CD4-positive, alpha-beta T cell treated with Interleukin-17A for 1 hour (primary cell): ENCODE data around the gene MT3.
"Not testable (repeated sequence)": the region's sequence is repeated elsewhere in the genome, so short reads cannot be mapped to it uniquely, and the experiment has no call there.

ENCODE experiments used
- DNase-seq: peaks from one replicate; pipeline ENCODE4 v3.0.0-alpha.2; 2020

The MT3 gene

DNA sequence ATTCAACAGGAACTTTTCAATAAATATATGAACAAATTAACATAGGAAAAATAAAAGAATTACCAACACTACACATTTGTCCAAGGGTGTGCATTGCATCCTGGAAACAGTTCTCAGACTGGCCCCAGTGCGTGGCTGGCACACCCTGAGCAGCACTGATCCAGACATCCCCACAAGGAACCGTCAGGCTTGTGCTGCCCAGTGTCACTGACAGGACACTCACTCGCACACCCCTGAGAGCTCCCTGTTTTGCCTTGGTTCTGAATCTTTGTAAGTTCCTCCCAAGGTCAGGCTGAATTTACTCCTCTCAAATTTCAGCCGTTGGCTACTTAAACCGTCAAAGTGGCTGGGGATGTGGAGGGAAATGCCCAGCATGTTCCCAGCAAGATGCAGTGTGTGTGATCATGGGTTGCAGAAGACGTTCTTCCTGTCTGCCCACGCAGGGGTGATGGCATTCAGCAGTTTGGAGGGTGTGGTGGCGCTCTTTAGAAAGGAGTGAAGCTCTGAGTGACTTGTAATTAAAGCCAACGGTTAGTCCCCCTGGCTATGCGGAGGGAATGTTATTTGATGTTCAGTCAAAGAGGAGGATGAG, 20.8 kb downstream of the MT3 start:
- DNase-seq, result peak; percentile 69

DNA sequence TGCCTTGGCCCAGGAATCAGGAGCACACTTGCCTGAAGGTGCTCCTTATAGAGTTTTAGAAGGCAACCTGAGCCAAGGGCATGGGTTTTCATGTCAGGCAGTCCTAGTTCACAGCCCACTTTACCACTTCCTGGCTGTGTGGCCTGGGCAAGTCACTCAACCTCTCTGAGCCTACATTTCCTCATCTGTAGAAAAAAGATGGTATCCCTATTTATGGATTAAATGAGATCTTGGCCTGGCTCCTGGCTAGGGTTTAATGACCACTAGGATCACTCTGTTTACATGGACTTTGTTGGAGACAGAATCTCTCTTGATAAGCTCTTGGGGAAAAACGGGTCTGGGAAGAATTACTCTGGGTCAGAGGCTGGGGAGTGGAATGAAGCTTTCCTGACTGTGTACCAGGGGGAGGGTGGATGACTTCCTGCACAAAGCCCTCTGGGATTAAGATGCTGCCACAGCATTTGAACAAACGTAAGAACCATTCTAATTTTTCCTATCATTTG, 21.3 kb downstream of the MT3 start:
- no peak for DNase-seq

DNA sequence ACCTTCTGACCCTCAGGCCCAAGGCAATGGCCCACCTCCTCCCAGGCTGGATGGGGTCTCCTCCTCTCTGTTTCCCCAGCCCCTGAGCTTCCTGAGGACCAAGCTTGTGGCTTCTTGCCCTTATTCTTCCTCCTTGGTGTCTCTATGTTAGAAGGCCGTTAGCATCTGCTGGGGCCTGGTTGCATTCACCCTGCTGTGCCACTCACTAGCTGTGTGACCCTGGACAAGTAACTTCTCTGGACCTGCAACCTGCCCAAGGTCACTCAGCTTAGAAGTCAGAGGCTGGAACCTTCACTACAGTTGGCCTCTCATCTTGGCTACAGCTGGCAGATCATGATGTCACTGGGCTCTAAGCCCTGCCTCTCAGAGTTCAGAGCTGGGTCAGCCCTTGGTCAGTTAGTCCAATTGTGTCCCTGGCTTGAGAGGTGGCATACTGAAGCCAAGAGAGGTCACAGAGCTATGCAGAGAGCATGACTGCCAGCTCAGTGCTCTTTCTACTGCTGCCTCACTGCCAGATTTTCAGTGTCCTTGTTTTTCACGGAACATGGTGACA, 22.0 kb downstream of the MT3 start:
- DNase-seq, result no peak

GRCh38 chr16:56613706-56614105, 24.4 kb downstream of the MT3 start:
- DNase-seq, result no peak

DNA sequence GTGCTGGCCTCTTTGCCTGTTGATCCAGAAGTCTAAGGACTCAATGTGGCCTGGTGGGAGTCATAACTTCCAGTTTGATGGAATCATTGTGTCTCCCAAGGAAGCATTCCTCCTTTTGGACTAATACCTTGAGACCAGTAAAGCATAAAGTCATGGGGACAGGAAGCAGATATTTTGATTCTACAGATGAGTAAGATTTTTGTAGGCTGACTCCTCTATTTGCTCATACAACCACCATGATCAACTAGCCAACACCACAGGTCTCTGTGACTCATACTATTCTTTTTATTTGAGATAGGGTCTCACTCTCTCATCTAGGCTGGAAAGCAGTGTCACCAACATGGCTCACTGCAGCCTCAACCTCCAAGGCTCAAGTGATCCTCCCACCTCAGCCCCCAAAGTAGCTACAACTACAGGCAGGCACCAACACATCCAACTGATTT, 25.2 kb downstream of the MT3 start:
- DNase-seq, result no peak

DNA sequence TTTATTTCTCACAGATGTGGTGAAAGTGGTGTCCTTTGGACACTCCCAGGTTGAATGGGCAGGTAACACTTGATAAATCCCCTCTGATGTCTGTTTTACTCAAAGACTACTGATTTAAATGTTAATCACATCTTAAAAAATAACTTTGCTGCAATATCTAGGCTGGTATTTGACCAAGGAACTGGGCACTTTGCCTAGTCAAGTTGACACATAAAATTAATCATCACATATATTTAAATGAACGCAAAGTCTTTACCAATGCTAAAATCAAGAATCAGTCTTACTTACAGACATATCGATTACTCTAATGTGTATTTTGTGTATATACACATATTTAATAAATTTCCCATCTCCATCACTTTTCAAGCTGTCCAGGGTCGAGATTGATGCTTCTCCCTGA, 26.0 kb downstream of the MT3 start:
- no peak for DNase-seq

- DNase-seq, result no peak
These were observed 27.4 kb downstream of the MT3 start for GRCh38 chr16:56616608-56617211.

DNA sequence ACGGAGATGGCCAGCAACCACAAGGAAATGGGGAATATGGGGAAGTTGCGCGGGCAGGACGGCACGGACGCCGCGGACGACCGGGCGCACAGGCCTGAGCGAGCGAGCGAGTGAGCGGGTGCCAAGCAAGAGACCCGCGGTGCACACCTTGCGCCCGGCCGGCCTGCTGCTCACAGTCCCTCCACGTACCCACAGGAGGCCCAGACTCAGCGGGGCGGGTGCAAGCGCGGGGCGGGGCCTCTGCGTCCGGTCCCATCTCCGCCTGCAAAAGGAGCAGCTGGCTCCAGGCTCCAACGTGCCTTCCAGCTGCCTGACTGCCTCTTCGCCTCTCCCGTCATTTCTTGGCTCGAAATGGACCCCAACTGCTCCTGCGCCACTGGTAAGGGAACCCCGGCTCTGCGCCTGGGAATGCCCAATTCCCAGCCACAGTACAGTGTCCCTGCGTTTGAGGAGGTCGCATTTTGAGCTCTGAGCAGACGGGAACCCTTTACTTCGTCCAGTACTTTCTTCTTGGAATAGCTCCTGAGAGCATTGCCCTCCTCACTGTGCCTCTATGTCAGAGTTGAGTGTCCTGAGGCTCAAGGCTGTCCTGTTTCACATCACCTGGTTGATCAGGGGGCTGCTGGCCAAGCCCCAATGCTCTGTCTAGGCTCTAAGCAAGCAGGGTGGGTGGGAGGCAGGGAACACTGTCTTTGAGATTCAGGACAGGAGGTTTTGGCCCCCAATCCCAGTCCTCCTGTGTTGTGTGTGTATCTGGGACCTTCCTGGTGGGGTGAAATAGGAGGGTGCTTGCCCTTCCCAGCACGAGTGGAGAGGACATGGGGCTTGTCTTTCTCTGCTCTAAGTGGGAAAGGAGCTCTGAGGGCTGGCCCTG, 28.1 kb downstream of the MT3 start:
- DNase-seq, result peak; percentile 44

DNA sequence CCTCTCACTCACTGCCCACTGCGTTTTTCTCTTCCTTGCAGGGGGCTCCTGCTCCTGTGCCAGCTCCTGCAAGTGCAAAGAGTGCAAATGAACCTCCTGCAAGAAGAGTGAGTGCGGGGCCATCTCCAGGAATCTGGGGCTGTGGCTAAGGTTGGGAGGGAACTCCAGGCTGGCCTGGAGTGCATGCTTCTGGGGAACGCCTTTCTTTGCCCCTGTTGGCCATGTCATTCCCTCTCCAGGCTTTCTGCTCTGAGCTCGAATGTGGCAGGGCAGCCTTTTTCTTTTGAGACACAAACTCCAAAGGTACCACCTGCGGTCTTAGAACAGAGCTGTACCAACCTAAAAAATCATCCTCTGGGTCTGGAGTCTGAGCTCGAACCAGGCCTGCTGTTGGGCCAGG, 28.8 kb downstream of the MT3 start:
- DNase-seq, result no peak

GRCh38 chr16:56620339-56620897, 31.1 kb downstream of the MT3 start:
- no peak for DNase-seq

DNA sequence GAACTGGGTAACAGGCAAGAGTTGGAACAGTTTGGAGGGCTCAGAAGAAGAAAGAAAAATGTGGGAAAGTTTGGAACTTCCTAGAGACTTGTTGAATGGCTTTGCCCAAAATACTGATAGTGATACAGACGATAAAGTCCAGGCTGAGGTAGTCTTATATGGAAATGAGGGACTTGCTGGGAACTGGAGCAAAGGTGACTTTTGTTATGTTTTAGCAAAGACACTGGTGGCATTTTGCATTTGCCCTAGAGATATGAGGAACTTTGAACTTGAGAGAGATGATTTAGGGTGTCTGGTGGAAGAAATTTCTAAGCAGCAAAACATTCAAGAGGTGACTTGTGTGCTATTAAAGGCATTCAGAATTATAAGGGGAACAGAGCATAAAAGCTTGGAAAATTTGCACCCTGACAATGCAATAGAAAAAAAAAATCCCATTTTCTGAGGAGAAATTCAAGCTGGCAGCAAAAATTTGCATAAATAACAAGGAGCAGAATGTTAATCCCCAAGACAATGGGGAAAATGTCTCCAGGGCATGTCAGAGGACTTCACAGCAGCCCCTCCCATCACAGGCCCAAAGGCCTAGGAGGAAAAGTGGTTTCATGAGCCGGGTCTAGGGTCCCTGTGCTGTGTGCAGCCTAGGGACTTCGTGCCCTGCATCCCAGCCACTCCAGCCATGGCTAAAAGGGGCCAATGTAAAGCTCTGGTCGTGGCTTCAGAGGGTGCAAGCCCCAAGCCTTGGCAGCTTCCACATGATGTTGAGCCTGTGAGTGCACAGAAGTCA, 32.5 kb downstream of the MT3 start:
- DNase-seq, result not testable (repeated sequence)

DNA sequence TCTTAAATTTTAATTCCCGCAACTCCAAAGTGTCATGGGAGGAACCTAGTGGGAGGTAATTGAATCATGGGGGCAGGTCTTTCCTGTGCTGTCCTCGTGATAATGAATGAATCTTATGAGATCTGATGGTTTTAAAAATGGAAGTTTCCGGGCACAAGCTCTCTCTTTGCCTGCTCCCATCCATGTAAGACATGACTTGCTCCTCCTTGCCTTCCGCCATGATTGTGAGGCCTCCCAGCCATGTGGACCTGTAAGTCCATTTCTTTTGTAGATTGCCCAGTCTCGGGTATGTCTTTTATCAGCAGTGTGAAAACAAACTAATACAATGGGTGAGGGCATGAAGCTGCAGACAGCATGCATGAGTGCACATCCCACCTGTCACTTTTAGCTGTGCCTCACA, 33.9 kb downstream of the MT3 start:
- DNase-seq, result not testable (repeated sequence)

GRCh38 chr16:56623637-56624036, 34.3 kb downstream of the MT3 start:
- no peak for DNase-seq

- DNase-seq, result peak; percentile 21
These were observed 36.0 kb downstream of the MT3 start, which contains the start of gene MT1E for GRCh38 chr16:56625140-56625942. Gene MT1E, plus strand, starts transcription at chr16:56625781. Its CDS starts 71 bp downstream, at chr16:56625852.

DNA sequence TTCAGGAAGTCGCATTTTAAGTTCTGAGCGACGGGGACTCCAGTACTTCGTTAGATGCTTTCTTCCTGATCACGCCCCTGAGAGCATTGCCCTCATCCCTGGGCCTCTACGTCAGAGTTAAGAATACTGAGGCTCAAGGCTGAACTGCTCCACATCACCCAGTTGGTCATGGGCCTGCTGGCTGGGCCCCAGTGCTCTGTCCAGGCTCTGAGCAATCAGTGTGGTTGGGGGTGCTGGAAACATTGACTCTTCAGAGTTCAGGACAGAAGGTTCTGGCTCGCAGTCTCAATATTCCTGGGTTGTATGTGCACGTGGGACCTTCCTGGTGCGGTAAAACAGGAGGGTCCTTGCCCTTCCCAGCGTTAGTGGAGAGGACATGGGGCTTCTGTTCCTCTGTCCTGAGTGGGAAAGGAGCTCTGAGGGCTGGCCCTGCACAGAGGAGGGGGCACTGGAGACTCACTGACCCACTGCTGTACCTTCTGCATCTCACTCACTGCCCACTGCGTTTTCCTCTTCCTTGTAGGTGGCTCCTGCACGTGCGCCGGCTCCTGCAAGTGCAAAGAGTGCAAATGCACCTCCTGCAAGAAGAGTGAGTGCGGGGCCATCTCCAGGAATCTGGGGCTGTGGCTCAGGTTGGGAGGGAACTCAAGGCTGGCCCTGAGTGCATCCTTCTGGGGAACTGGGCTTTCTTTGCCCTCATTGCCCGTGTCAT, 36.8 kb downstream of the MT3 start:
- no peak for DNase-seq

- no peak for DNase-seq
These were observed 37.4 kb downstream of the MT3 start for GRCh38 chr16:56626685-56627084.

- no peak for DNase-seq
These were observed 39.4 kb downstream of the MT3 start for GRCh38 chr16:56628486-56629350.

- no peak for DNase-seq
These were observed 40.2 kb downstream of the MT3 start for GRCh38 chr16:56629531-56629930.

- no peak for DNase-seq
These were observed 40.8 kb downstream of the MT3 start for GRCh38 chr16:56630134-56630533.

GRCh38 chr16:56631197-56631596, 41.9 kb downstream of the MT3 start:
- DNase-seq, result no peak
